CD4-positive, alpha-beta T cell treated with Interleukin-6 for 4 hours (primary cell): ENCODE data around the gene STK33.

Source experiments
- DNase-seq: peaks from one replicate; pipeline ENCODE4 v3.0.0-alpha.2; 2020; ENCODE audit warnings: mixed read lengths

The STK33 gene

GRCh38 chr11:8601376-8602133 lies 7.5 kb upstream of the STK33 start:
- DNase-seq, result no peak

- no peak for DNase-seq
Observed at GRCh38 chr11:8598506-8598905, 4.5 kb upstream of the STK33 start.

- no peak for DNase-seq
Observed at GRCh38 chr11:8597182-8597581, 3.2 kb upstream of the STK33 start.

GRCh38 chr11:8596504-8597046 lies 2.5 kb upstream of the STK33 start:
- no peak for DNase-seq

- no peak for DNase-seq
Observed at GRCh38 chr11:8593455-8593854, 573 bp downstream of the STK33 start.

GRCh38 chr11:8587915-8588314 lies 6.1 kb downstream of the STK33 start:
- no peak for DNase-seq

- DNase-seq, result no peak
Observed at GRCh38 chr11:8586805-8587204, 7.2 kb downstream of the STK33 start.

GRCh38 chr11:8586184-8586583 lies 7.8 kb downstream of the STK33 start:
- DNase-seq, result no peak

- no peak for DNase-seq
Observed at GRCh38 chr11:8584511-8584910, 9.5 kb downstream of the STK33 start.

- DNase-seq, result no peak
Observed at GRCh38 chr11:8584082-8584481, 9.9 kb downstream of the STK33 start.

GRCh38 chr11:8581300-8581699 lies 12.7 kb downstream of the STK33 start:
- no peak for DNase-seq

GRCh38 chr11:8577791-8578581 lies 16.0 kb downstream of the STK33 start:
- no peak for DNase-seq

- DNase-seq, result no peak
Observed at GRCh38 chr11:8574798-8575197, 19.2 kb downstream of the STK33 start.

GRCh38 chr11:8573777-8574176 lies 20.3 kb downstream of the STK33 start:
- DNase-seq, result no peak

- DNase-seq, result no peak
Observed at GRCh38 chr11:8567602-8568198, 26.3 kb downstream of the STK33 start.

GRCh38 chr11:8566613-8567210 lies 27.3 kb downstream of the STK33 start:
- DNase-seq, result no peak

- no peak for DNase-seq
Observed at GRCh38 chr11:8564526-8564925, 29.5 kb downstream of the STK33 start.

- no peak for DNase-seq
Observed at GRCh38 chr11:8561461-8561860, 32.6 kb downstream of the STK33 start.

GRCh38 chr11:8558436-8558835 lies 35.6 kb downstream of the STK33 start:
- no peak for DNase-seq

GRCh38 chr11:8545698-8546366 lies 48.2 kb downstream of the STK33 start:
- DNase-seq, result no peak

GRCh38 chr11:8544807-8545206 lies 49.2 kb downstream of the STK33 start:
- no peak for DNase-seq

GRCh38 chr11:8543278-8543677 lies 50.8 kb downstream of the STK33 start:
- DNase-seq, result no peak

GRCh38 chr11:8541448-8541847 lies 52.6 kb downstream of the STK33 start:
- DNase-seq, result no peak
